Endothelial cell of umbilical vein (primary cell): ENCODE results near the gene CLSTN1. TPM values are rescaled to one million over a fixed set of nuclear protein-coding genes. Genes with fewer than 3 reads are reported as not detected.

Experiments used
- BruUV-seq: library from RNA; stranded (reverse); fragments of 400-500 nt; replicated peaks from 2 replicates; lab custom pipeline; 2021; lab: Mats Ljungman, UMichigan
- CTCF ChIA-PET: fragments of 300-600, 350-600 bp; sonication (Branson Sonifier 250); formaldehyde crosslinking; loops from one replicate; lab custom pipeline; 2021; ENCODE audit warnings: antibody characterized with exemption, inconsistent platforms; lab: Charles Lee
- POLR2A ChIA-PET: fragments of 300-600, 350-600 bp; sonication (Branson Sonifier 250); formaldehyde crosslinking; loops from one replicate; lab custom pipeline; 2021; ENCODE audit warnings: antibody characterized with exemption, inconsistent platforms; lab: Charles Lee
- DNase-seq: peaks from one replicate; pipeline ENCODE4 v3.0.0-alpha.2; 2011; ENCODE audit warnings: low read depth, low spot score
- FAIRE-seq: peaks from 2 replicates; lab custom pipeline; 2011; peaks lifted over from hg19 to GRCh38; lab: Jason Lieb, UNC
- H2AFZ ChIP-seq: 2 replicates; pipeline ENCODE4 v1.6.0; 2012; ENCODE audit warnings: low read depth, low read length, control low read depth, inconsistent platforms
- H3K27ac ChIP-seq: 2 replicates; pipeline ENCODE4 v1.5.1; 2011; ENCODE audit warnings: low read depth, mild to moderate bottlenecking, control low read depth, low read length, moderate library complexity; ENCODE audit not compliant: insufficient read depth
- H3K27me3 ChIP-seq, 2 experiments: 2 replicates each; pipeline versions ENCODE4 v1.6.0 to v1.6.1; 2011; ENCODE audit warnings: low read length in 2 of 2, mixed read lengths in 1 of 2; ENCODE audit not compliant: control insufficient read depth in 2 of 2, insufficient read depth in 2 of 2
- H3K36me3 ChIP-seq, 2 experiments: 2 replicates in 1 of 2; 3 replicates in 1 of 2; pipeline ENCODE4 v1.5.1; 2011; ENCODE audit warnings: low read length in 2 of 2, mild to moderate bottlenecking in 1 of 2, moderate library complexity in 1 of 2; ENCODE audit not compliant: control insufficient read depth in 2 of 2, insufficient read depth in 2 of 2; ENCODE audit errors: extremely low read depth in 1 of 2
- H3K4me1 ChIP-seq: 3 replicates; pipeline ENCODE4 v1.5.1; 2011; ENCODE audit warnings: mild to moderate bottlenecking, low read length; ENCODE audit not compliant: control insufficient read depth, insufficient read depth; ENCODE audit errors: extremely low read depth
- H3K4me2 ChIP-seq: 2 replicates; pipeline ENCODE4 v1.6.1; 2011; ENCODE audit warnings: low read length, control low read depth, mixed read lengths; ENCODE audit not compliant: insufficient read depth
- H3K4me3 ChIP-seq, 3 experiments: fragments of 200-600 bp in 1 of 3; sonication (generic), shearing (Covaris generic) in 1 of 3; replicated peaks in 1 of 3; 2 replicates each; pipeline ENCODE4 v1.5.1; 2011 to 2016; ENCODE audit warnings: control low read depth in 3 of 3, low read length in 3 of 3, mild to moderate bottlenecking in 2 of 3, inconsistent platforms in 1 of 3, low read depth in 1 of 3, moderate library complexity in 1 of 3; ENCODE audit not compliant: insufficient read depth in 1 of 3
- H3K79me2 ChIP-seq: 2 replicates; pipeline ENCODE4 v1.6.0; 2012; ENCODE audit warnings: low read length, inconsistent platforms; ENCODE audit not compliant: control insufficient read depth, insufficient read depth
- H3K9ac ChIP-seq: replicated peaks from 2 replicates; pipeline ENCODE3; 2011; ENCODE audit warnings: low read length, control low read depth; ENCODE audit not compliant: insufficient read depth; ENCODE audit errors: extremely low read depth
- H3K9me1 ChIP-seq: replicated peaks from 3 replicates; pipeline ENCODE4 v1.6.0; 2011; ENCODE audit warnings: mild to moderate bottlenecking, low read length; ENCODE audit not compliant: control insufficient read depth, insufficient read depth; ENCODE audit errors: extremely low read depth
- H3K9me3 ChIP-seq: replicated peaks from 2 replicates; pipeline ENCODE4 v1.5.1; 2012; ENCODE audit warnings: low read length, inconsistent platforms; ENCODE audit not compliant: control insufficient read depth, insufficient read depth
- H4K20me1 ChIP-seq: replicated peaks from 2 replicates; pipeline ENCODE3; 2011; ENCODE audit warnings: mild to moderate bottlenecking, low read length; ENCODE audit not compliant: control insufficient read depth, insufficient read depth; ENCODE audit errors: extremely low read depth
- EZH2 ChIP-seq: IDR thresholded peaks from 2 replicates; pipeline ENCODE4 v1.6.1; 2012; ENCODE audit warnings: borderline replicate concordance, low read depth, mild to moderate bottlenecking, moderate library complexity, low read length, inconsistent platforms; ENCODE audit not compliant: severe bottlenecking
- MYC ChIP-seq: IDR thresholded peaks from one replicate; pipeline ENCODE4 v1.6.1; 2011; ENCODE audit warnings: mild to moderate bottlenecking, low read depth, low read length
- POLR2A ChIP-seq: IDR thresholded peaks from 2 replicates; pipeline ENCODE4 v1.6.1; 2012; ENCODE audit warnings: low read depth, mild to moderate bottlenecking, control low read depth, low read length
- POLR2AphosphoS5 ChIP-seq: IDR thresholded peaks from 2 replicates; pipeline ENCODE4 v1.6.1; 2012; ENCODE audit warnings: low read depth, mild to moderate bottlenecking, control low read depth, low read length, moderate library complexity; ENCODE audit not compliant: insufficient read depth
- dilution Hi-C: fragments of 300-500 bp; cut with MboI; formaldehyde crosslinking; loops from one replicate; pipeline ENCODE4 v1.15.0; 2019; ENCODE audit warnings: low sequenced_read_pairs; ENCODE audit not compliant: extremely low pct_ligation_motif_present
- intact Hi-C: fragments of 100-400 bp; cut with micrococcal nuclease; formaldehyde crosslinking; loops from one replicate; pipeline ENCODE4 v1.10.0; 2022
- polyA plus RNA-seq, 4 experiments: library from polyadenylated mRNA; depleted of rRNA in 3 of 4; stranded (reverse) in 3 of 4; unstranded in 1 of 4; fragments of >200 nt; gene quantifications; 2 replicates each; pipeline versions ENCODE4 v1.2.1 to v1.2.3, GENCODE V29; 2011 to 2012; ENCODE audit warnings: missing spikeins in 1 of 4
- total RNA-seq: library from RNA; stranded (reverse); gene quantifications from 2 replicates; pipeline ENCODE4 v1.2.3, GENCODE V29; 2021

CLSTN1 gene
- total and polyA plus RNA-seq, 2 donors (not counting 3 experiments of a cell fraction or from before 2014, with no cell fraction given), result 49.1 to 130 TPM

- DNase-seq, result no peak
- no peaks in the 10 kb centered on the region for H4K20me1 ChIP-seq
- no peaks in the 10 kb centered on the region for H3K27me3 ChIP-seq
- no peak overlapping the region for H3K9ac ChIP-seq
- BruUV-seq, result no TSS peak
- dilution Hi-C loops (no loop called here), intact Hi-C loops (loop anchor here (2.0 kb wide), 1 partner anchor 42 kb away; no protein-coding TSS in a partner anchor)
- peak overlapping the region; percentile 95 for H2AFZ ChIP-seq
- H3K9me1 ChIP-seq, result no peaks in the 10 kb centered on the region
- no peaks in the 10 kb centered on the region for H3K36me3 ChIP-seq
- CTCF ChIA-PET, result no interaction called here
- peaks cover 18% of the 10 kb centered on the region for H3K4me1 ChIP-seq
- no peak overlapping the region for H3K27ac ChIP-seq
- H3K4me2 ChIP-seq, result peak overlapping the region; percentile 41
- POLR2A ChIA-PET, result no interaction called here
- no peaks in the 10 kb centered on the region for H3K9me3 ChIP-seq
- peak overlapping the region in 2 of 3 experiments; percentile 10 to 98 for H3K4me3 ChIP-seq
- H3K79me2 ChIP-seq, result peaks cover 33% of the 10 kb centered on the region
- TF ChIP-seq EZH2, result no peak
- FAIRE-seq, result no peak
Measured at GRCh38 chr1:9824702-9825089, 931 bp upstream of the CLSTN1 start.

GRCh38 chr1:9823693-9823942 is 147 bp downstream of the CLSTN1 start:
- intact Hi-C loops, result loop anchor here (2.0 kb wide), 1 partner anchor 39 kb away; no protein-coding TSS in a partner anchor
- no peak overlapping the region for H3K4me2 ChIP-seq
- H4K20me1 ChIP-seq, result no peaks in the 10 kb centered on the region
- H3K9ac ChIP-seq, result peak overlapping the region; percentile 62
- FAIRE-seq (peak; percentile 70), DNase-seq (no peak)
- H3K27me3 ChIP-seq, result no peaks in the 10 kb centered on the region
- H3K4me1 ChIP-seq, result peaks cover 18% of the 10 kb centered on the region
- peaks cover 37% of the 10 kb centered on the region for H3K79me2 ChIP-seq
- ChIA-PET CTCF (no interaction called here), POLR2A (interaction anchor here (0.6 kb wide), 1 partner anchor 77 kb away, joined by 3 read pairs; no protein-coding TSS in a partner anchor)
- H3K36me3 ChIP-seq, result no peaks in the 10 kb centered on the region
- TF ChIP-seq MYC (no peak), POLR2A (peak; percentile 71), POLR2AphosphoS5 (peak; percentile 84)
- H3K27ac ChIP-seq, result no peak overlapping the region
- BruUV-seq, result no TSS peak
- dilution Hi-C loops, result no loop called here
- H3K9me1 ChIP-seq, result no peaks in the 10 kb centered on the region
- H3K9me3 ChIP-seq, result no peaks in the 10 kb centered on the region
- peak overlapping the region; percentile 26 to 98 (median 77) for H3K4me3 ChIP-seq
- H2AFZ ChIP-seq, result peak overlapping the region; percentile 57
